Activated CD4-positive, alpha-beta T cell treated with anti-CD3 and anti-CD28 coated beads for 1 hour (primary cell): ENCODE measurements around the gene WNT7B.

Experiments used
- DNase-seq: peaks from one replicate; pipeline ENCODE4 v3.0.0-alpha.2; 2020

Gene WNT7B

GRCh38 chr22:45969801-45970470, 7.0 kb downstream of the WNT7B start:
- no peak for DNase-seq

- no peak for DNase-seq
Measured at GRCh38 chr22:45969414-45969799, 7.6 kb downstream of the WNT7B start.

DNA sequence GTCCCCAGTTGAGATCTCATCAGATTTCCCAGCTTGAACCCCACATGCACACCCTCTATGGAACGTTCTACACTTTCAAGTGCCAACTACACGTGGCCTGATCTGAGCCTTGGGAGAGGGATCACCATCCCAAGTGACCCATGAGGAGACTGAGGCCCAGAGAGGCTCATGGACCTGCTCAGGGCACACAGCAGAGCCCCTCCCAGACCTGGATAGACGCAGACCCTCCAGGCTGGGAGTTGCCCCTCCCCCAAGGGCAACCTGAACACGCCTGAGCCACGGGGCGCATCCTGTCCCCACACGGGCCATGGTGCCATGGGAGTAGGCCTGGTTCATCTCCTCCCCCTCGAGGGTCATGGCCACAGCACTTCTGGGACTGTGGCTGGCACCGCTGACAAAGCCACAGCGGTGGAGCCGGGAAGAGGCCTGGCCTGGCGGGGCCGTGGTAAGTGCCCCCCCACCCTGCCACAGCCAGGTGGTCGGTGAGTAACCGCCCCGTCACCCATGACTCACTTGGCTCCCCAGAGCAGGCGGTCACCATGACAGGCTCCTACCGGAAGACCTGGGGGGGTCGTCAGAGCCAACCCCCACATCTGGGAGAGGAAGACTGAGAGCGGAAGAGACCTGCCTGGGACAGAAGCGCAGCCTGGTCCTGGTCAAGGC, 8.1 kb downstream of the WNT7B start:
- DNase-seq, result no peak

- DNase-seq, result no peak
Measured at GRCh38 chr22:45968003-45968650, 8.8 kb downstream of the WNT7B start.

DNA sequence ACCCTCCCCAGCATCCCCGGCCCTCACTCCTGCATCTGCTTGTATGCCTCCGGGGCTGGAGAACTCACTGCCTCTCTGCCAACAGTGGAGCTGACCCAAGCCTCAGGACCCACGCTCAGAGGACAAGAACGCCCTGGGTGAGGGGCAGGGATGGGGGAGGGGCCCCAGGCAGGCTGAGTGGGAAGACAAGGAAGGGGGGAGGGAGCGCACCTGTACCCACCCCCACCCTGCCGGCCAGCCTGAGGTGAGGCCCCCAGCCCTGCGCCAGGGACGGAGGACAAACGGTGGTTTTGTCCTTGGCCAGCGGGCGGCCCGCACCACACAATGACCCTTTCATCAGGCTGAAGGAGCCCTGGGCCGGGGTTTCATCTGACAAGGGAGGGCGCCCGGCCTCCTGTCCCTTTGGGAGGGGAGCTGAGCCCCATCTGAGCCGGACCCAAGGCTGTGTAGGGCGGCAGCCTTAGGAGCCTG, 10.0 kb downstream of the WNT7B start:
- DNase-seq, result no peak

DNA sequence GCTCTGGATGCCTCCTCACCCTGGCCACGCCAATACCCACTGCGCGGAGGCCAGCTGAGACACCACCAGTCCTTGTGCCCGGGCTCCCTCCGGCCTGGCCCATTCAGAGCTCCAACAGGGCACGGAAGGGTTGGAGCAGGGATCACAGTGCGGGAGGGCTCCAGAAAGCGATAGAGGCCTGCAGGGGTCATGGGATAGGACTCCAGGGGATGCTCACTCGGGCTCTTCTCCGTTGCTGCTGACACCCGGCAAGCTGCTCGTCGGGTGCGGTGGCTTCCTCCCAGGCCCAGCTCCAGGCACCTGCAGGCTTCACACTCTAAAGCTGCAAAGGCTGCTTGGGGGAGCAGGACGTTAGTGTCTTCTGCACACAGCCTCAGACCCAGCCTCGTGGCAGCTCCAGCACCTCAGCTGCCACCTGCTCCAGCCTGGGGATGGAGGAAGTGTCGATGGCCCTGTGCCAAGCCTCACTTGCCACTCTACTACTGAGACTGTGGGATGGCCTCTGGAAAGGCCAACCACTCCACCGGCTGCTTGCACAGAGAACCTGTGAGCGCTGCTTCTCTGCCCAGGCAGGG, 10.6 kb downstream of the WNT7B start:
- no peak for DNase-seq

- DNase-seq, result no peak
Measured at GRCh38 chr22:45965563-45965962, 11.4 kb downstream of the WNT7B start.

- no peak for DNase-seq
Measured at GRCh38 chr22:45964926-45965527, 11.9 kb downstream of the WNT7B start.

DNA sequence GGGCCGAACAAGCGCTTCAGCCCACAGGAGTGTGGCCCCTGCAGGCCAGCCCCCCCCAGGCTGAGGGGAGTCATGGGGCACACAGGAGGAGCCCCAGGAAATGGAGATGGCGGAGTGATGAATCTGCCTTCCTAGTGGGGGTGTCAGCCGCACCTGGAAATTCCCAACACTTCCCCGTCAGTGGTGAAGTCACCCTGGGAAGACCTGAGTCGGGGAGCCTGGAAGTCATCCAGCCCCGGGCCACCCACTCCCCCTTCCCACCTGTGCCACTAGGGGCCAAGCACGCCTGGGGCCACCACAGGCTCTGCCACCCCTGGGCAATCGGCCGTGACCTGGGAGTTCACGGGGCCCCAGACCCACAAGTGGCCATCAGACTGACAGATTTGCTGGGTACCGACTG, 12.6 kb downstream of the WNT7B start:
- DNase-seq, result no peak

GRCh38 chr22:45963821-45964220, 13.1 kb downstream of the WNT7B start:
- no peak for DNase-seq

DNA sequence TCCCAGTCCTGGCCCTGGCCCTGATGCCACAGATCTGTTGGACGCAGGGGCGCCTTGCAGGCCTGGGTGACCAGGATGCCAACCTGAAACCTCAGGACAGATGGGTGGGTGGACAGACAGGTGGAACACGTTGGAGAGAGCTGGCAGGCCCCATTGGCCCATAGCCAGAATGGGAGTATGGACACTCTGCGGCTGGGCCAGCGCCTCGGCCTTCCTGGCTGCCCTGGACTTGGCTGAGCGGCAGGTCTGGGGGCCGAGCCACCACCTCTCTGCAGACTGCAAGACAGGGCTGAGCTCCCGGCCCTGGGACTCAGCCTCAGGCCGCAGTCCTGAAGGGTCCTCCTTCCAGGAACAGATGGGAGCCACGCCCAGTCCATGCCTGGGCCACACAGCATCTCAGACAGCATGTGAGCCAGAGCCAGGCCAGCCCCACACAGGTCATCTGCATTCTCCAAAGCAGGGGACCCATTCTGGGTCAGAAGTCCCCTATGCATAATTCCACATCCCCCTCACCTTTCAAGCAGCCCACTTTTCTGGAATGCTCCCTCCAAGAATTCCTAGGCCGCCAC, 14.1 kb downstream of the WNT7B start:
- no peak for DNase-seq

DNA sequence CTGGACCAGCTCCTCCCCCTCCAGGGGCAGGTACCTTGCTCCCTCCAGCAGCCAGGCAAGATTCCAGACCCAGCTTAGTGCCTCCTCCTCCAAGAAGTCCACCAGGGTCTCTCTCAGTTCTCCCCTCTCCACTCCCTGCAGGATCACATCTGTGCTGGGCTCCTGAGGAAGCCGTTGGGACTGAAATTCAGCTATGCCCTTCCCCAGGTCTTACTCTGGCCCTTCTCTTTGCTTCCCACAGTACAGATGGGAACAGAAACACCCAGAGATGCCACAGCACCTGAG, 14.6 kb downstream of the WNT7B start:
- DNase-seq, result no peak

DNA sequence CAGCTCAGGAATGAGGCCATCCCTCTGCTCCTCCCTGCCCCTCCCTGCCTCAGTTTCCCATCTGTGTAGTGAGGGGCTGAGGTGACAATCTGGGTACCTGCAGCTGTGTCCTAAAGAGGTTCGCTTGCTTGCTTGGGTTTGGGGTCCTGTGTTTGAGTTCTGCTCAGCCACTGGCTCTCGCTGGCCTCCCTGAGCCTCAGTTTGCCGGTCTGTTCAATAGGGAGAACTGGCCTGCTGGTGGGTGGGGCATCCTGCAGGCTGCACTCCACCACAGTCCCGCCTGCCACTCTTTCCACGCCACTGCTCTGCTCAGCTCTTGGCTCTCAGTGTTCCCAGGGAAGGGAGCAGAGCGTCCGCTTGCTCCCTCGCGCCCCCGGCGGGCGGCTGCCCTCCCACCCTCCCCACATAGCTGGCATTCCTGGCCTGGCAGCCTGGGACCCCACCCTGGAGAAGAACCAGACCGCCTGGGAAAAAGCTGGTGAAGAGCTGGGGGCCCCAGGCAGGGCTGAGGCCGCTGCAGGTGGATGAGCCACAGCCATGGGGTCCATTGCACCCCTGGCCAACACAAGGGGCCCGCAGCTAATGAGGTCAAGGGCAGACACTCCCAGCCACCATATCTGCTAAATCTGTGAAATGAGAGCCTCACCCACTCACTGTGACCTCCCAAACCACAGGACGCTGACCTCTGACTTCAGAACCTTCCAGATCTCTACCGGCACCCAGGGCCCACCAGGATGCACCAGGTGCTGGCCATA, 15.1 kb downstream of the WNT7B start:
- no peak for DNase-seq

DNA sequence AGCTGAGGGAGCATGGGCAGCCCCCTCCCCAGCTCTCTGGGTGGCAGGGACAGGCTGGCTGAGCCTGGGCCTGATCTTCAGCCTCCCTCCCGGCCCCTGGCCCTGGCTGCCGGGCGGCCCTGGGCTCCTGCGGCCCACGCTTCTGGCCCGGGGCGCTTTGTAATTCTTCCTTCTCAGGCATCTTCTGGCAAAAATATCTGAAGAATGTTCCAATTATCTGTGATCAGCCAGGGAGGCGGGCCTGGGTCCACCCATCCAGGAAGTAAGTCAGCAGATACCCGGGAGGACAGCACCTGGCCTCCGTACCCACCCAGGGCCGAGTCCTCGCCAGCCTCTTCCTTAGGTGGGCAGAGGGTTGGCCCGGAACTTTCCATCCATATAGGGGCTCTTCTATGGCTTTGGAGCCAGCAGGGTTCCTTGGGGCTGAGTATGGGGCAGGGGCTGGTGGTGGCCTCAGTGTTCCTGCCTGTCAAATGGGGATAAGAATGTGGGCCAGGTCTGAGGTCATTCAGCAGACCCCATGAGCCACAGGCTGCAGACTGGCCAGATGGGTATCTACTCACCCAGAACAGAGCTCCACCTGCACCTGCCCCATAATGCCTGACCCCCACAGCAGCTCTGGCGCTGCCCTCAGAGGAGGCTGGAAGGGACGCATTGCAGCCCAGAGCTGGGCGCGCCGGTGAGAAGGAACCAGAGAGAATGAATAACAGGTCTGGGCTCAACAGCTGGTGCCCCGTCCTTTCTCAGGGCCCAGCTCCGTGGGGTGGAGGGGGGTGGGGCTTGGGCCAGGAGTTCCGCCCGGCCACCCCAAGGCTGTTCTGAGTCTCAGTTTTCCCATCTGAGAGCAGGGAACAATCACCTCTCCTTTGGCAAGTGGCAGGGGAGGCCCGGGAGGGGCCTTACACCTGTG, 16.2 kb downstream of the WNT7B start:
- DNase-seq, result no peak

DNA sequence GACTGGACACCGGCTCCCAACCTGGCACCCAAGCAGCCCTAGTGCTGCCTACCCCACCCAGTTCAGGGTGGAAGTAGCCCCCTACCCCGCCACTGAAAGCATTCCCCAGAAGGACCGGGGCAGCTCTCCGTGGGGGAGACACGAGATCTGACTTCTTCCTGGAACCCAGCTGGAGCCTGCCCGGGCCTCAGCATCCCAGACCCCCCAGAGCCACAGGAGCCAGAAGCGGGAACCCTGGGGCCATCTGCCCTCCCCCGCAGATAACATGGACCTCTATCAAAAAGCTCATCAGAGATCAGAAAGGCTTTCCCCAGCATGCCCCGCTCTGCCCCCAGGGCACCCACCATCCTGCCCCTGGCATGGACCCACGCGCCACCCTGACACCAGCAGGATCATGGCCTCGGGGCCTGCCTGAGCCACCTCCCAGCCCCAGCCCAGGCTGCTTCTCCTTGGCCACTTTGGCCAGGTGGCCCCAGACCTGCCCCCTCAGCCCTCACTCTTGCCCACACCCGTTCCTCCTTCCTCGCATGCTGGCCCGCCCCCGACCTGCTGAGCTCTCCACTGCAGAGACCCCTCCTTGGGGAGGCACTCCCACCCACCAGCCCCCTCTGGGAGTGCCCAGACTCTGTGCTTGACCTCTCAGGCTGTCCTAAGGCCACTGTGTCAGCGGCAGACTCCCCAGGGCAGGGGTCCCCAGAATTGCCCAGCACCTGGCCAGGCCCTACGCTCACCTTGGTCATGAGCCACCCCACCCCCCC, 17.1 kb downstream of the WNT7B start:
- DNase-seq, result no peak

DNA sequence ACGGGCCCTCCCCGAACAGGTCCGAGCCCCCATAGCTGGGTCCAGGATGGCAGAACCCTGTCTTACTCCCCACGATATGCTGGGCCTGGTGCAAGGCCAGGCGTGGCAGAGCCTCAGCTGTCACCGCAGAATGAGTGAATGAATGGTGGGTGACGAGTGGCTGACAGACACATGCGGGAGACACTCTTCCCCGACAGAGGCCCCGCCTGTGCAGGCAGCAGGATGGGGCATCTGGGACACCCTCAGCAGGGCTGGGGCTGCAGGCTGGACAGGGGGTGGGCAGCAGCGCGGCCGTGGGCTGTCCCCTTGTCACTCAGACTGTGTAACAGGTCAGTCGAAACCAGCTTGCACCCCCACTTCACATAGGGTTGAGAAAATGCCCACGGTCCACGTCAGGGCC, 18.0 kb downstream of the WNT7B start:
- DNase-seq, result no peak

GRCh38 chr22:45957826-45958225, 19.1 kb downstream of the WNT7B start:
- no peak for DNase-seq

DNA sequence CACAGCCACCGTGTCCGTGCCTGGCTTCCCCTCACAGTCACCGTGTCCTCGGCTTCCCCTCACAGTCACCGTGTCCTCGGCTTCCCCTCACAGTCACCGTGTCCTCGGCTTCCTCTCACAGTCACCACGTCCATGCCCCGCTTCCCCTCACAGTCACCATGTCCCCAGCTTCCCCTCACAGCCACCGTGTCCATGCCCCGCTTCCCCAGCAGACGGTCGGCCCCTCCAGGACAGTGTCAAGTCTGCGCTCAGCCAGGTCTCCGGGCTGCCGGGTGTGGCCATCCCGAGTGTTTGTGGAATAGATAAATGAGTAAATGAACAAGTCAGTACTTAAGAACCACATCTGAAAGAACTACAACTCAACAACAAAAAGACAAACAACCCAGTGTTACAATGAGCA, 23.8 kb downstream of the WNT7B start:
- DNase-seq, result no peak

GRCh38 chr22:45952553-45952952, 24.4 kb downstream of the WNT7B start:
- no peak for DNase-seq

- no peak for DNase-seq
Measured at GRCh38 chr22:45952151-45952550, 24.8 kb downstream of the WNT7B start.

GRCh38 chr22:45949891-45950290, 27.1 kb downstream of the WNT7B start:
- DNase-seq, result no peak
